Liver (tissue), 9 donors: ENCODE results near the gene TMEM178B. TPM values are rescaled to one million over a fixed set of nuclear protein-coding genes. Genes with fewer than 3 reads are reported as not detected.

Experiments
- DNase-seq: peaks from one replicate; pipeline ENCODE4 v3.0.0-alpha.2; 2017; ENCODE audit warnings: low spot score
- H3K27ac ChIP-seq, 2 donors: one replicate each; pipeline ENCODE4 v1.7.0; 2013; ENCODE audit warnings: inconsistent platforms in 2 of 2, low read length in 2 of 2, control low read depth in 1 of 2, low read depth in 1 of 2, mild to moderate bottlenecking in 1 of 2
- H3K27me3 ChIP-seq, 4 donors: one replicate each; pipeline versions ENCODE4 v1.6.1 to v1.7.0; 2013; ENCODE audit warnings: low read length in 3 of 4, inconsistent platforms in 1 of 4, mild to moderate bottlenecking in 1 of 4, moderate library complexity in 1 of 4; ENCODE audit not compliant: control insufficient read depth in 4 of 4, insufficient read depth in 4 of 4
- H3K36me3 ChIP-seq, 4 donors: one replicate each; pipeline versions ENCODE4 v1.6.1 to v1.7.0; 2013; ENCODE audit warnings: low read length in 3 of 4, mild to moderate bottlenecking in 3 of 4, low read depth in 1 of 4, moderate library complexity in 1 of 4; ENCODE audit not compliant: control insufficient read depth in 4 of 4, insufficient read depth in 3 of 4
- H3K4me1 ChIP-seq, 4 donors: one replicate each; pipeline versions ENCODE4 v1.6.1 to v1.7.0; 2013; ENCODE audit warnings: low read length in 3 of 4, mild to moderate bottlenecking in 3 of 4, moderate library complexity in 1 of 4; ENCODE audit not compliant: control insufficient read depth in 4 of 4, insufficient read depth in 4 of 4
- H3K4me3 ChIP-seq, 3 donors: one replicate each; pipeline versions ENCODE4 v1.6.1 to v1.7.0; 2013; ENCODE audit warnings: low read length in 3 of 3, control low read depth in 1 of 3, low read depth in 1 of 3, mild to moderate bottlenecking in 1 of 3
- H3K9ac ChIP-seq, 2 donors: one replicate each; pipeline ENCODE4 v1.7.0; 2013; ENCODE audit warnings: low read length in 2 of 2, mild to moderate bottlenecking in 2 of 2, moderate library complexity in 2 of 2, control low read depth in 1 of 2, low read depth in 1 of 2
- H3K9me3 ChIP-seq, 4 donors: one replicate each; pipeline versions ENCODE4 v1.6.1 to v1.7.0; 2013; ENCODE audit warnings: low read length in 3 of 4; ENCODE audit not compliant: control insufficient read depth in 4 of 4
- ATF3 ChIP-seq: IDR thresholded peaks from 2 replicates; pipeline ENCODE4 v1.6.1; 2016; ENCODE audit warnings: antibody characterized with exemption
- CTCF ChIP-seq: fragments of 150-350 bp; IDR thresholded peaks from 2 replicates; pipeline ENCODE4 v1.5.1; 2017; ENCODE audit warnings: improper control_type of control experiment, low read depth, low read length; ENCODE audit not compliant: missing input control
- EGR1 ChIP-seq, 2 donors: IDR thresholded peaks; 2 replicates each; pipeline ENCODE4 v1.6.1; 2016 to 2018; ENCODE audit warnings: antibody characterized with exemption in 2 of 2, low read depth in 2 of 2
- FOXA1 ChIP-seq: IDR thresholded peaks from 2 replicates; pipeline ENCODE4 v1.6.1; 2016; ENCODE audit warnings: antibody characterized with exemption
- FOXA2 ChIP-seq: IDR thresholded peaks from 2 replicates; pipeline ENCODE4 v1.6.1; 2016; ENCODE audit warnings: antibody characterized with exemption
- GABPA ChIP-seq, 2 donors: IDR thresholded peaks in 1 of 2; conservative IDR thresholded peaks in 1 of 2; 2 replicates each; pipeline ENCODE4 v1.6.1; 2016; ENCODE audit warnings: antibody characterized with exemption in 2 of 2, mild to moderate bottlenecking in 1 of 2, moderate library complexity in 1 of 2
- HNF4G ChIP-seq: IDR thresholded peaks from 2 replicates; pipeline ENCODE4 v1.6.1; 2016; ENCODE audit warnings: antibody characterized with exemption
- JUND ChIP-seq, 2 donors: IDR thresholded peaks; 2 replicates each; pipeline ENCODE4 v1.6.1; 2016; ENCODE audit warnings: antibody characterized with exemption in 2 of 2
- RAD21 ChIP-seq, 2 donors: IDR thresholded peaks; 2 replicates each; pipeline ENCODE4 v1.6.1; 2016; ENCODE audit warnings: antibody characterized with exemption in 2 of 2, mild to moderate bottlenecking in 2 of 2
- REST ChIP-seq: IDR thresholded peaks from 2 replicates; pipeline ENCODE4 v1.6.1; 2016; ENCODE audit warnings: antibody characterized with exemption, mild to moderate bottlenecking
- RXRA ChIP-seq, 2 donors: IDR thresholded peaks; 2 replicates each; pipeline ENCODE4 v1.6.1; 2017 to 2018; ENCODE audit warnings: antibody characterized with exemption in 2 of 2, mild to moderate bottlenecking in 1 of 2
- SP1 ChIP-seq: IDR thresholded peaks from 2 replicates; pipeline ENCODE4 v1.6.1; 2018; ENCODE audit warnings: antibody characterized with exemption, mild to moderate bottlenecking
- YY1 ChIP-seq: IDR thresholded peaks from 2 replicates; pipeline ENCODE4 v1.6.1; 2016; ENCODE audit warnings: antibody characterized with exemption, mild to moderate bottlenecking
- ZBTB33 ChIP-seq: IDR thresholded peaks from 2 replicates; pipeline ENCODE4 v1.6.1; 2016; ENCODE audit warnings: antibody characterized with exemption
- WGBS: extraction: QIAGEN DNeasy Blood & Tissue Kit; methylation state at CpG from one replicate; pipeline ENCODE4 v1.1.7; 2013; 5-methylcytosine and 5-hydroxymethylcytosine counted together
- polyA plus RNA-seq, 2 donors: library from polyadenylated mRNA; stranded (reverse) in 1 of 2; unstranded in 1 of 2; fragments of 200-250 nt in 1 of 2; fragments of >200 nt in 1 of 2; fragmentation: Nextera tagmentation in 1 of 2; extraction: Ambion mirVana in 1 of 2; gene quantifications; one replicate each; pipeline versions ENCODE4 v1.2.1 to v1.2.3, GENCODE V29; 2013 to 2015
- total RNA-seq, 2 donors: library from RNA; depleted of rRNA; stranded (reverse); fragments of >200 nt; gene quantifications; one replicate each; pipeline ENCODE4 v1.2.3, GENCODE V29; 2014
- donor health status: healthy.
- donor health status: healthy.
- donor health status: healthy.
- donor health status: healthy.
- donor health status: healthy.

The TMEM178B gene
- total and polyA plus RNA-seq, 4 donors = under 0.01 to 0.02 (median under 0.01) TPM; not detected in 1

- H3K4me1 ChIP-seq = no peaks in the 10 kb centered on the region
- no peaks in the 10 kb centered on the region for H3K27me3 ChIP-seq
- no peak overlapping the region for H3K4me3 ChIP-seq
- H3K9ac ChIP-seq = no peak overlapping the region
- H3K36me3 ChIP-seq = no peaks in the 10 kb centered on the region
- WGBS = 92% methylated on average over 8 of the region's 8 CpGs
- no peak for TF ChIP-seq YY1
- no peak for TF ChIP-seq JUND (IDR thresholded peaks at IDR 0.05)
- no peak for TF ChIP-seq HNF4G
- no peak for TF ChIP-seq FOXA2
- no peak for TF ChIP-seq RAD21 (IDR thresholded peaks at IDR 0.05)
- TF ChIP-seq EGR1 (IDR thresholded peaks at IDR 0.05; ENCODE audit: low read depth in 2 of 2) = no peak
- no peak for TF ChIP-seq SP1
- TF ChIP-seq ATF3 = no peak
- TF ChIP-seq REST = no peak
- TF ChIP-seq CTCF = no peak
- TF ChIP-seq RXRA (IDR thresholded peaks at IDR 0.05) = no peak
- TF ChIP-seq ZBTB33 = no peak
- no peaks in the 10 kb centered on the region for H3K9me3 ChIP-seq
- no peak overlapping the region for H3K27ac ChIP-seq
- DNase-seq = no peak
Measured at GRCh38 chr7:141178486-141179135, 104.7 kb downstream of the TMEM178B start.

GRCh38 chr7:141181812-141182211, 107.9 kb downstream of the TMEM178B start:
- WGBS = 94% methylated on average over 4 of the region's 4 CpGs
- Histone ChIP-seq H3K27ac (no peak overlapping the region), H3K4me1 (no peaks in the 10 kb centered on the region), H3K9me3 (no peaks in the 10 kb centered on the region), H3K27me3 (no peaks in the 10 kb centered on the region), H3K36me3 (no peaks in the 10 kb centered on the region), H3K9ac (no peak overlapping the region), H3K4me3 (no peak overlapping the region)
- no peak for TF ChIP-seq HNF4G
- no peak for TF ChIP-seq FOXA1
- no peak for TF ChIP-seq GABPA (IDR thresholded peaks at IDR 0.05 in 1 of 2, conservative IDR thresholded peaks at IDR 0.05 in 1 of 2)
- TF ChIP-seq CTCF = no peak
- TF ChIP-seq ATF3 = no peak
- no peak for TF ChIP-seq JUND (IDR thresholded peaks at IDR 0.05)
- TF ChIP-seq EGR1 (IDR thresholded peaks at IDR 0.05; ENCODE audit: low read depth in 2 of 2) = no peak
- no peak for TF ChIP-seq FOXA2
- DNase-seq = no peak
